CD8-positive, alpha-beta memory T cell (primary cell): ENCODE data around the gene LSAMP. TPM values are rescaled to one million over a fixed set of nuclear protein-coding genes. Genes with fewer than 3 reads are reported as not detected.
A peak's percentile ranks its signal among the peaks of the same experiment; 100 is the strongest.
"Not testable (repeated sequence)": the region's sequence is repeated elsewhere in the genome, so short reads cannot be mapped to it uniquely, and the experiment has no call there.

Experiments used
- CTCF ChIA-PET: fragments of 350-600 bp; sonication (Branson Sonifier 250); formaldehyde crosslinking; loops from one replicate; lab custom pipeline; 2021; ENCODE audit warnings: antibody characterized with exemption; lab: Charles Lee
- POLR2A ChIA-PET: fragments of 350-600 bp; sonication (Branson Sonifier 250); formaldehyde crosslinking; loops from one replicate; lab custom pipeline; 2021; ENCODE audit warnings: antibody characterized with exemption; lab: Charles Lee
- DNase-seq, 5 donors: peaks; one replicate each; pipeline versions ENCODE4 v3.0.0 to v3.0.0-alpha.2; 2020 to 2022; ENCODE audit warnings: mixed read lengths in 1 of 5
- H3K27ac ChIP-seq: one replicate; pipeline ENCODE4 v1.7.0; 2013; ENCODE audit warnings: low read depth, mild to moderate bottlenecking, low read length, moderate library complexity
- H3K27me3 ChIP-seq: 2 replicates; pipeline ENCODE4 v1.7.0; 2013; ENCODE audit warnings: low read length, mild to moderate bottlenecking; ENCODE audit not compliant: insufficient read depth, poor library complexity, severe bottlenecking
- H3K36me3 ChIP-seq: 2 replicates; pipeline ENCODE4 v1.7.0; 2013; ENCODE audit warnings: mild to moderate bottlenecking, low read length, moderate library complexity; ENCODE audit not compliant: insufficient read depth
- H3K4me1 ChIP-seq: 2 replicates; pipeline ENCODE4 v1.7.0; 2013; ENCODE audit warnings: mild to moderate bottlenecking, low read length, moderate library complexity; ENCODE audit not compliant: insufficient read depth
- H3K4me3 ChIP-seq: 2 replicates; pipeline ENCODE4 v1.7.0; 2013; ENCODE audit warnings: mild to moderate bottlenecking, low read length
- H3K9me3 ChIP-seq: 2 replicates; pipeline ENCODE4 v1.7.0; 2013; ENCODE audit warnings: mild to moderate bottlenecking, low read length
- H3K27ac Mint-ChIP-seq, 8 donors: one replicate each; pipeline ENCODE4 v1.8.0; 2020 to 2021; ENCODE audit warnings: mixed read lengths in 8 of 8, mild to moderate bottlenecking in 6 of 8, inconsistent platforms in 3 of 8, moderate library complexity in 3 of 8
- H3K27me3 Mint-ChIP-seq, 2 donors: one replicate each; pipeline ENCODE4 v1.8.0; 2020 to 2021; ENCODE audit warnings: mixed read lengths in 2 of 2, mild to moderate bottlenecking in 1 of 2, moderate library complexity in 1 of 2
- H3K36me3 Mint-ChIP-seq, 3 donors: one replicate each; pipeline ENCODE4 v1.8.0; 2020 to 2021; ENCODE audit warnings: mixed read lengths in 3 of 3, inconsistent platforms in 1 of 3, mild to moderate bottlenecking in 1 of 3
- H3K4me1 Mint-ChIP-seq, 3 donors: one replicate each; pipeline ENCODE4 v1.8.0; 2020 to 2021; ENCODE audit warnings: mixed read lengths in 3 of 3, inconsistent platforms in 1 of 3, mild to moderate bottlenecking in 1 of 3
- H3K4me3 Mint-ChIP-seq, 7 donors: one replicate each; pipeline ENCODE4 v1.8.0; 2020 to 2021; ENCODE audit warnings: mixed read lengths in 7 of 7, mild to moderate bottlenecking in 6 of 7, moderate library complexity in 4 of 7, inconsistent platforms in 2 of 7
- H3K9me3 Mint-ChIP-seq, 5 donors: one replicate each; pipeline ENCODE4 v1.8.0; 2020 to 2022; ENCODE audit warnings: mixed read lengths in 5 of 5, mild to moderate bottlenecking in 3 of 5, moderate library complexity in 2 of 5, inconsistent platforms in 1 of 5
- polyA plus RNA-seq: library from polyadenylated mRNA; unstranded; fragments of 300-500 nt; fragmentation: Illumina TruSeq; gene quantifications from one replicate; pipeline ENCODE4 v1.2.3, GENCODE V29; 2021
- total RNA-seq, 2 experiments: library from RNA; stranded (reverse); gene quantifications; one replicate each; pipeline ENCODE4 v1.2.3, GENCODE V29; 2021

Gene LSAMP
- total and polyA plus RNA-seq, 3 experiments from 2014 or later = not detected

- H3K4me3 Mint-ChIP-seq = peak overlapping the region in 1 of 7 donors; percentile 55
- no peaks in the 10 kb centered on the region for H3K9me3 Mint-ChIP-seq
- H3K27ac ChIP-seq = no peak overlapping the region
- no peaks in the 10 kb centered on the region for H3K4me1 ChIP-seq
- ChIA-PET POLR2A (no interaction called here), CTCF (no interaction called here)
- no peaks in the 10 kb centered on the region for H3K27me3 ChIP-seq
- no peak for DNase-seq
- H3K36me3 Mint-ChIP-seq = no peaks in the 10 kb centered on the region
- H3K27ac Mint-ChIP-seq = no peak overlapping the region
- H3K36me3 ChIP-seq = no peaks in the 10 kb centered on the region
- no peaks in the 10 kb centered on the region for H3K9me3 ChIP-seq
- no peak overlapping the region for H3K4me3 ChIP-seq
- H3K27me3 Mint-ChIP-seq = peaks cover 11 to 37% of the 10 kb centered on the region in 2 donors
- H3K4me1 Mint-ChIP-seq = no peaks in the 10 kb centered on the region
Measured at GRCh38 chr3:115852278-115852677, 593.0 kb downstream of the LSAMP start.

- Histone ChIP-seq H3K9me3 (no peaks in the 10 kb centered on the region), H3K36me3 (no peaks in the 10 kb centered on the region), H3K27me3 (no peaks in the 10 kb centered on the region), H3K4me1 (no peaks in the 10 kb centered on the region), H3K4me3 (no peak overlapping the region), H3K27ac (no peak overlapping the region)
- no peaks in the 10 kb centered on the region for H3K36me3 Mint-ChIP-seq
- H3K27ac Mint-ChIP-seq = no peak overlapping the region
- no peaks in the 10 kb centered on the region for H3K4me1 Mint-ChIP-seq
- H3K27me3 Mint-ChIP-seq = peaks cover 11 to 32% of the 10 kb centered on the region in 2 donors
- ChIA-PET POLR2A (no interaction called here), CTCF (interaction anchor here (1.9 kb wide), 1 partner anchor 11 kb away, joined by 4 read pairs; no protein-coding TSS in a partner anchor)
- H3K4me3 Mint-ChIP-seq = no peak overlapping the region
- DNase-seq = no peak
- H3K9me3 Mint-ChIP-seq = no peaks in the 10 kb centered on the region
Measured at GRCh38 chr3:115851571-115851970, 593.7 kb downstream of the LSAMP start.

GRCh38 chr3:115848641-115849040, 596.6 kb downstream of the LSAMP start:
- Mint-ChIP-seq H3K9me3 (no peaks in the 10 kb centered on the region), H3K27ac (no peak overlapping the region), H3K36me3 (no peaks in the 10 kb centered on the region), H3K27me3 (peaks cover 8 to 31% of the 10 kb centered on the region in 2 donors), H3K4me1 (no peaks in the 10 kb centered on the region), H3K4me3 (no peak overlapping the region)
- Histone ChIP-seq H3K4me1 (no peaks in the 10 kb centered on the region), H3K27me3 (no peaks in the 10 kb centered on the region), H3K36me3 (no peaks in the 10 kb centered on the region), H3K27ac (no peak overlapping the region), H3K9me3 (no peaks in the 10 kb centered on the region), H3K4me3 (no peak overlapping the region)
- DNase-seq = no peak
- ChIA-PET CTCF (interaction anchor here (1.7 kb wide), 1 partner anchor 9 kb away, joined by 4 read pairs; no protein-coding TSS in a partner anchor), POLR2A (no interaction called here)

- Mint-ChIP-seq H3K4me3 (no peak overlapping the region), H3K4me1 (no peaks in the 10 kb centered on the region), H3K9me3 (no peaks in the 10 kb centered on the region), H3K36me3 (no peaks in the 10 kb centered on the region), H3K27ac (no peak overlapping the region), H3K27me3 (peaks cover 4 to 19% of the 10 kb centered on the region in 2 donors)
- Histone ChIP-seq H3K4me3 (no peak overlapping the region), H3K27ac (no peak overlapping the region), H3K36me3 (no peaks in the 10 kb centered on the region), H3K27me3 (no peaks in the 10 kb centered on the region), H3K4me1 (no peaks in the 10 kb centered on the region), H3K9me3 (no peaks in the 10 kb centered on the region)
- DNase-seq = no peak
- ChIA-PET CTCF (no interaction called here), POLR2A (no interaction called here)
Measured at GRCh38 chr3:115845986-115846385, 599.3 kb downstream of the LSAMP start.

GRCh38 chr3:115844729-115845128, 600.6 kb downstream of the LSAMP start:
- H3K4me1 Mint-ChIP-seq, H3K27ac Mint-ChIP-seq, H3K9me3 ChIP-seq, H3K4me1 ChIP-seq, H3K27ac ChIP-seq, H3K9me3 Mint-ChIP-seq, POLR2A ChIA-PET, H3K36me3 ChIP-seq, CTCF ChIA-PET, DNase-seq, H3K36me3 Mint-ChIP-seq, H3K4me3 ChIP-seq, H3K27me3 ChIP-seq, H3K4me3 Mint-ChIP-seq: not testable (repeated sequence)
- H3K27me3 Mint-ChIP-seq = peaks cover 4 to 19% of the 10 kb centered on the region in 2 donors

- Mint-ChIP-seq H3K9me3 (no peaks in the 10 kb centered on the region), H3K4me1 (no peaks in the 10 kb centered on the region), H3K4me3 (no peak overlapping the region), H3K36me3 (no peaks in the 10 kb centered on the region), H3K27ac (no peak overlapping the region), H3K27me3 (peaks cover 0 to 14% of the 10 kb centered on the region in 2 donors)
- Histone ChIP-seq H3K36me3 (no peaks in the 10 kb centered on the region), H3K4me1 (no peaks in the 10 kb centered on the region), H3K27me3 (no peaks in the 10 kb centered on the region), H3K9me3 (no peaks in the 10 kb centered on the region), H3K27ac (no peak overlapping the region), H3K4me3 (no peak overlapping the region)
- ChIA-PET POLR2A (no interaction called here), CTCF (no interaction called here)
- DNase-seq = no peak
Measured at GRCh38 chr3:115843206-115843605, 602.1 kb downstream of the LSAMP start.

GRCh38 chr3:115839246-115839645, 606.0 kb downstream of the LSAMP start:
- H3K27me3 ChIP-seq = no peaks in the 10 kb centered on the region
- H3K27ac ChIP-seq = no peak overlapping the region
- Mint-ChIP-seq H3K4me3 (no peak overlapping the region), H3K9me3 (no peaks in the 10 kb centered on the region), H3K36me3 (no peaks in the 10 kb centered on the region), H3K27ac (no peak overlapping the region), H3K4me1 (no peaks in the 10 kb centered on the region), H3K27me3 (peaks cover 0 to 7% of the 10 kb centered on the region in 2 donors)
- H3K4me1 ChIP-seq = no peaks in the 10 kb centered on the region
- H3K4me3 ChIP-seq = no peak overlapping the region
- no peaks in the 10 kb centered on the region for H3K36me3 ChIP-seq
- CTCF ChIA-PET = interaction anchor here (1.3 kb wide), 1 partner anchor 10 kb away, joined by 4 read pairs; no protein-coding TSS in a partner anchor
- POLR2A ChIA-PET = no interaction called here
- no peaks in the 10 kb centered on the region for H3K9me3 ChIP-seq
- no peak for DNase-seq

GRCh38 chr3:115838786-115839185, 606.5 kb downstream of the LSAMP start:
- Mint-ChIP-seq H3K4me1 (no peaks in the 10 kb centered on the region), H3K27ac (no peak overlapping the region), H3K9me3 (no peaks in the 10 kb centered on the region), H3K4me3 (no peak overlapping the region), H3K27me3 (peaks cover 0 to 8% of the 10 kb centered on the region in 2 donors), H3K36me3 (no peaks in the 10 kb centered on the region)
- H3K36me3 ChIP-seq = no peaks in the 10 kb centered on the region
- no peak overlapping the region for H3K4me3 ChIP-seq
- H3K4me1 ChIP-seq = no peaks in the 10 kb centered on the region
- H3K27ac ChIP-seq = no peak overlapping the region
- no peak for DNase-seq
- ChIA-PET CTCF (interaction anchor here (1.3 kb wide), 1 partner anchor 10 kb away, joined by 4 read pairs; no protein-coding TSS in a partner anchor), POLR2A (no interaction called here)
- H3K27me3 ChIP-seq = no peaks in the 10 kb centered on the region
- no peaks in the 10 kb centered on the region for H3K9me3 ChIP-seq
